Right renal cortex interstitium (tissue), 3 donors: ENCODE data around the gene ZNF718. TPM values are rescaled to one million over a fixed set of nuclear protein-coding genes. Genes with fewer than 3 reads are reported as not detected.
"Not testable (repeated sequence)": the region's sequence is repeated elsewhere in the genome, so short reads cannot be mapped to it uniquely, and the experiment has no call there.

Source experiments
- DNase-seq, 3 donors: peaks; one replicate each; pipeline ENCODE4 v3.0.0-alpha.2; 2013; ENCODE audit warnings: low read depth in 3 of 3, low spot score in 2 of 3
- polyA plus RNA-seq, 3 donors: library from polyadenylated mRNA; unstranded; fragments of 120-200 nt; gene quantifications; one replicate each; pipeline ENCODE4 v1.2.1, GENCODE V29; 2013; ENCODE audit not compliant: insufficient read length in 3 of 3

ZNF718 gene
- polyA plus RNA-seq: 10 to 100 TPM in 2 of 3 donors, 1 to 10 TPM in 1; 7.7 to 13.8 (median 13.2) TPM

DNA sequence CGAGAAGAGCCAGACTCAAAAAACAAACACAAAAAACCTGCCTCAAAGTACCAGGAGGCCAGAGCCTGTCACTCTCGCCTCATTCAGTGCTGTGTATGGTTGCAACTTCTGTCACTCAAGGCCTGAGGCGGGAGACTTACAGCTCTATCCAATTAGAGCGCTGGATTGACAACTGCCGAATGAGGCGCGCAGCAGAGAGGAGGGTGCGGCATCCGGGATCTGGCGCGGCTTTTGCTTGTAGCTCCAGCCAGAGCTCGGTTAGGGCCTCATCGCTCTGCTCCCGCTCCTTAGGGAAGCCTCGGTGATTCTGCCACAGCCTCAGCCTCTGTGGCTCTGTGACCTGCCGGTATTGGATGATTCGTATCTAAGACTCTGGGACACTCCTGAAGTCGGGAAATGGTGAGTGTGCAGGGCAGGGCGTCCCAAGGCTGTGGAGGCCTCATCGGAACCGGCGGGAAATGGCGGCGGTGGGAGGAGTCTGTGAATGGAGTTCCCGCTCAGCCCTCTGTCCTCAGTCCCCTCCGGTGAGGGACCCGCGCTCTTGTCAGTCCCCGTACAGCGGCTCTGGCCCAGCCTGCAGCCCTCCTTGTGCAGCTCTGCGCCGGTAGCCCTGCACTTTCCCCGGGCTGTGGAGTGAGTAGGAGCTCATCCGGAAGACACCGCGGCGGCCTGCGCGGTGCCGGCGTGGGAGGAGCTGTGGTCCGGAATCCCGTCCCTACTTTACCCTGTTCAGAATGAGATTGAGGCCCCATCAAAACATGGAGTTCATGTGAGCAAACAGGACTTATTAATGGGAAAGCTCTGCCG lies at the start of gene ZNF718:
Gene ZNF718, plus strand, starts transcription at position 227 of the 807 bp plus-strand sequence. Its CDS starts 170 bp downstream, at position 397.
- peak; percentile 94 to 96 (median 96) for DNase-seq

DNA sequence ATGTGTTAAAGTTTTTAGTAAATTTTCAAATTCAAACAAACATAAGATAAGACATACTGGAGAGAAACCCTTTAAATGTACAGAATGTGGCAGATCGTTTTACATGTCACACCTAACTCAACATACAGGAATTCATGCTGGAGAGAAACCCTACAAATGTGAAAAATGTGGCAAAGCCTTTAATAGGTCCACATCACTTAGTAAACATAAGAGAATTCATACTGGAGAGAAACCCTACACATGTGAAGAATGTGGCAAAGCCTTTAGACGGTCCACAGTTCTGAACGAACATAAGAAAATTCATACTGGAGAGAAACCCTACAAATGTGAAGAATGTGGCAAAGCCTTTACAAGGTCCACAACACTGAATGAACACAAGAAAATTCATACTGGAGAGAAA lies 38.4 kb upstream of the ZNF718 start:
- no peak for DNase-seq

DNA sequence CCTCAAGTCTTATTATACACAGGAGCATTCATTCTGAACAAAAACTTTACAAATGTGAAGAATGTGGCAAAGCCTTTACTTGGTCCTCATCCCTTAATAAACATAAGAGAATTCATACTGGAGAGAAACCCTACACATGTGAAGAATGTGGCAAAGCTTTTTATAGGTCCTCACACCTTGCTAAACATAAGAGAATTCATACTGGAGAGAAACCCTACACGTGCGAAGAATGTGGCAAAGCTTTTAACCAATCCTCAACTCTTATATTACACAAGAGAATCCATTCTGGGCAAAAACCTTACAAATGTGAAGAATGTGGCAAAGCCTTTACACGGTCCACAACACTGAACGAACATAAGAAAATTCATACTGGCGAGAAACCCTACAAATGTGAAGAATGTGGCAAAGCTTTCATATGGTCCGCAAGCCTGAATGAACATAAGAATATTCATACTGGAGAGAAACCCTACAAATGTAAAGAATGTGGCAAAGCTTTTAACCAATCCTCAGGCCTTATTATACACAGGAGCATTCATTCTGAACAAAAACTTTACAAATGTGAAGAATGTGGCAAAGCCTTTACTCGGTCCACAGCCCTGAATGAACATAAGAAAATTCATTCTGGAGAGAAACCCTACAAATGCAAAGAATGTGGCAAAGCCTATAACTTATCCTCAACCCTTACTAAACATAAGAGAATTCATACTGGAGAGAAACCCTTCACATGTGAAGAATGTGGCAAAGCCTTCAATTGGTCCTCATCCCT lies 37.6 kb upstream of the ZNF718 start:
- not testable (repeated sequence) for DNase-seq

DNA sequence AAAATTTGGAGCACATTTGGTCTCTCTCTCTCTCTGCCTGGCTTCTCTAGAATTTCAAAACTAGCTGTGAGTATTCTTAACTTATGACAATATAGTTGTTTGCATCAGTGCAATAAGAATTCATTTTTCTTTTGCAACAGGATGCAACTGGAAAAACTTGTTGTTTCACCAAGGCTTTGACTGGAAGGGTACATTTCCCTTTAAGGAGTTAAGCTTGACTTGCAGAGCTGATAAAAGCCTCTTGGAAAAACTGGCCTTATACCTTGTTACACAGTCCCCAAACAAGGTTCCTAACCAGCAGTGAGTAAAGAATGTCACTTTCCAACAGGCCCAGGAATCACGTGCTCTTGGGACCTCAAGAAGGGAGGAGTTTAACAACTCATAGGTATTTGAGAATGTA lies 25.9 kb upstream of the ZNF718 start:
- DNase-seq: no peak

DNA sequence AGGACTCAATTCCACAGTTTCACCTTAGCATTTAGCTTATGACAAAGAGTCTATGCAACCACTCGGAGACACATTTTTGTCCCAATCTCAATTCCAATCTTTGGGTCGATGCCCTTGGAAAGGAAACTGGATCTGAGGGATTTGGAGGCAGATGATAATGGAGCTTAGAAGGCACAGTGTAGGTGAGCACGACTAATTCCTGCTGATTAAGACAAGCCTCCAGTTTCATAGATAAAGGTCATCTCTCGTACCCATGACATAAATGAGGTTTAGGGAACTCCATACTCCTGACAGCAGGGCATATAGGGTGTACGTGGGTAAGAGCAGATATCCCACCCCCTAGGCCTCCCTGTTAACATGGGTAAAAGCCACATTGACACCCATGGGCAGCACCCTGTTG lies 24.4 kb upstream of the ZNF718 start:
- DNase-seq: no peak

DNA sequence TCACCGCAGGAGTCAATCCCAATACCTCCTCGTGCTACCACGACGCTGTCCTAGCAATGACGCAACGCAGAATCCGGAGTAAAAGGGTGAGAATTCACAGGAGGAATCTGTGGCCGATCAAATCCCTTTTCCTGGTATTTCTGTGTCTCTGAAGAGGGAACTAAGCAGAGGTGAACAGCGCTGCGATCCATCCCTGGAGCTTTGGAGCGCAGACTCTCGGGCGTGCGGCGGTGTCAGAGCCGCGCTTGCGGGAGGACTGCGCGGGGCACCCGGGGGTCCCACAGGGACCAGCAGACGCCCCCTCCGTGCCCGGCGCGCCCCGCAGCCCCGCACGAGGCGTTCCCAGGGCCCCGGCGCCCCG lies 17.2 kb upstream of the ZNF718 start:
- no peak for DNase-seq

DNA sequence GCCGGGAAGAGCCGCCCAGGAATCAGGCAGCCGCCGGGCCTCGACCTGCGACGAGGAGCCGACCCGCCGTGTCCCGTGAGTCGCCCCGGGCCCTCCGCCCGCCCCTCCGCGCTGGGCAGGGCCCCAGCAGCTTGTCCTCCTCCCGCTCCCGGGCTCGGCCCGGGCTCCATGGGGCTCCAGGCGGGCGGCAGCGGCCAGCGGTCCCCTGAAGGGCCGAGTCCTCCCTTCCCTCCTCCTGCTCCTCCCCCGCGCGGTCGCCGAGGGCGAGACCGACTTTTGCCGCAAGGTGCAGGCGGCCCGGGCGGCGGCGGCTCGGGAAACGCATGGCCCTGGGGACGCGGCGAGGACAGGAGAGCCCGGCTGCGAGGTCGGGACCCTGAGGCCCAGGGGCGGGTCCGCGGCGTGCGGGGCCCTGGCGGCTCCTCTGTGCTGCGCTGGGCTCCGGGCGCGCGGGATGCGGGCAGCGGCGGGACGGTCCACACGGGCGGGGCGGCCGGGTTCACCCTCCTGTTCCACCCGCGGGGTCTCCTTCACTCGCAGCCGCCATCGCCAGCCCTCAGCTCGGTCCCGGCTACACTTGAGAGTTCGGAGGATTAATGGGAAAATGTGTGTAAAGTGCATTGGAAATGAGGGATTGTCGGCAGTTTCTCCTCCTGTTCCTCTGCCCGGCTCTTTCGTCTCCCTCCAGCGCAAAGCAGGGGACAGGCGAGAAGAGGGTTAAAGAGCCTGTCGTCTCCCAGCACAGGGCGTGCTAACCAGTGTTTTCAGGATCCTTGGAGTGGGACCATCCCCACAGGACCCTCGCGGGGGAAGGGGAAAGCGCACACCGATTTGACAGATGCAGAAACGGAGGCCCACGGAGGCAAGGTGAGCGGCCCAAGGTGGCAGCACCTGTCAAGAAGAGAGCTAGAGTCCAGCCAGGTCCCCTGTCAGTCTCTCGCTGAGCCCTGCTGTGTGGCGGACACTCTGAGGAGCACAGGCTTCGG lies 16.6 kb upstream of the ZNF718 start:
- no peak for DNase-seq

DNA sequence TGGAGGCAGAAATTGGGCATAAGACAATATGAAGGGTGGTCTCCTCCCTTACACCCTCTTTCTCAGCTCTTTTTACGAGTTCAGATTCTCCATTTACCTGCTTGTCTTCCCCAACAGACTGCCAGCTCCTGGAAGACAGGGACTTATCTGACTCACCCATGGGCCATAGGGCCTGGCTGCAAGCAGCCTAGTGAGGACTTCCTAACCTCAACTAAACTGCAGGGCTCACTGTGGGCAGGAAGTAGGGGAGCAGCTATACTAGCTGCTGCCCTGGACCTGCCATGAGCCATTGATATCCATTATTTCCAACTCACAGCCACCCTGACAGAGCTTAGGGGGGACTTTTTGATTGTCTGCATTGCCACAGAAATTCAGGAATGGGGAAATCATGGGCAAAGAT lies 11.5 kb upstream of the ZNF718 start:
- DNase-seq: no peak

DNA sequence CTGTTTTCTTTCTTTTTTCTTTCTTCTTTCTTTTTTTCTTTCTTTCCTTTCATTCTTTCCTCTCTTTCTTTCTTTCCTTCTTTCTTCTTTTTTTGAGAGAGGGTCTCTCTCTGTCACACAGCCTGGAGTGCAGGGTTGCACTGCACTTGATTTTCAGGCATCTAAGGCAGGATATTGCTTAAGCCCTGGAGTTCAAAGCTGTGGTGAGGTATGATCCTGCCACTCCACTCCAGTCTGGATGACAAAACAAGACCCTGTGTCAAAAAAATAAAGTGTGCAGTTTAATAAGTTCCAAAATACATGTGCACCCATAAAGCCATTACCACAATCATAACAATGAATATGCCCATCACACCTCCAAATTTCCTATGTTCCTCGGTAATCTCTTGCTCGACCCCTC lies 10.6 kb upstream of the ZNF718 start:
- no peak for DNase-seq

DNA sequence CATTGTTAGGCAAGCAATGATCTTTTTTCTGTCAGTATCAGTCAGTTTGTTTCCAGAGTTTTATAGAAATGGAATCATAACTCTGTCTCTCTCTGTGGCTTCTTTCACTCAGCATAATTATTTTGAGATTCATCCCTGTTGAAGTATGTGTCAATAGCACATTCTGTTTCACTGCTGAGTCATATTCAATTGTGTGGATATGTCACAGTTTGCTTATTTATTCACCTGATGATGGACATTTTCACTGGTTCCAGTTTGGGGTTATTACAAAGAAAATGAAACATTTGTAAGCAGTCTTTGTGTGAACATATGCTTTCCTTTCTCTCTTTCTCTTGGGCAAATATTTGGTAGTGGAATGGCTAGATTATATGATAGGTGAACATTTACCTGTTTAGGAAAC lies 10.2 kb upstream of the ZNF718 start:
- no peak for DNase-seq

DNA sequence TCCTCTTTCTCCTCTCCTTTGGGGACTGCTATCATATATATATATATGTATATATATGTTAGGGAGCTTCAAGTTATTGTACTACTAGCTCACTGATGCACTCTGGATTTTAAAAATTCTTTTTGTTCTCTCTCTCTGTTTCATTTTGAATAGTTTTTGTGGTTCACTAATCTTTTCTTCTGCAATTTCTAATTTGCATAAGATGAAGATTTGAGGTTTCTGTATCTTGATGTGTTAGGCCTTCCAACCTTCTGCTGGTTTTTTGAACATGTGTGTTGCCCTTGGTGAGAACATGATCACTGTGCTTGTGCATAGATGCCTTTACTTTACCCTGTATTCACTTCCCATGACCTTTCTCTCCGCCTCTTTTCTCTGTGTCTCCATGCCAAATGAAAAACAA lies 7.8 kb upstream of the ZNF718 start:
- DNase-seq: no peak

DNA sequence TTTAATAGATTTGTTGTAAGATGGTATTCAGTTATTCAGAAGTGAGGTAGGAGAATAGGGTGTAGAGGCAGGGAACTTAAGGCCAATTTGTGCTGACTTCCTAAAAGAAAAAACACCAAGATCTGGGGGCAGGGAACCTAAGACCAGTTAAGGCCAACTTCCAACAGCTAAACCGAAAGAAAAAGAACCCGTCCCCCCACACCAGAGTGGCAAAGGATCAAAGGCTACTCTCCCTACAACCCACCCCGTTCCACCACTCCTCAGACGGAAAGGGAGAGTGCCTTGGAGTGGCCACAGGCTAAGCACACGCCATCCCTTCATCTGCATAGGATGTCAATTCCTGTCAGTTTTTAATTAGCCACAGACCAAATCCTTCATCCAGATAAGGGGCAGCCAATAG lies 3.7 kb upstream of the ZNF718 start:
- DNase-seq: no peak

DNA sequence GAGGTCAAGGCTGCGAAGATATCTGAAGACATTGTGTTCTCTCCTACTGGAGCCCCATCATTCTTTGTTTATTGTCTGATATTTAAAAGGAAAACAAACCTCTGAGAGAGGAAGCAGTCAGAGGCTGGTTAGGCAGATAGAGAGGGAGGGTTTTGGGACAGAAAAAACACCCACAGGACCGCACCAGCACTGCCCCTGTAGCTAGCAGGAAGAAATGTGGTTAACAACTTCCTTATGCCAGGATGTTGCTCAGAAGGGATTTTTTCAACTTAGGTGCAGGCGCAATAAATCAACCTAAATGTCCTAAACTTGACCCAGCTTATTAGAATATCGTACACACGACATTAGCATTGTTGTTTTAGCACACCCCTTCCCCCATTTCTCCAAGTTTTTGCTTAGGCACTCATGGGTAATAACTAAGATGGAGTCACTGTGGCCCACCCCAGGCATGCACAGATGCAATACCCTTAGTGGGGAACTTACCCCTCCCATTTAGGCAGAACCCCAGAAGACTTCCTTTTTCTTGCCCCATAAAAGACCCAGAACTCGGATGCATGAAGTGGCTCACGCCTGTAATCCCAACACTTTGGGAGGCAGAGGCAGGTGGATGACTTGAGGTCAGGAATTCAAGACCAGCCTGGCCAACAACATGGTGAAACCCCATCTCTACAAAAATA lies 2.8 kb upstream of the ZNF718 start:
- DNase-seq: no peak

DNA sequence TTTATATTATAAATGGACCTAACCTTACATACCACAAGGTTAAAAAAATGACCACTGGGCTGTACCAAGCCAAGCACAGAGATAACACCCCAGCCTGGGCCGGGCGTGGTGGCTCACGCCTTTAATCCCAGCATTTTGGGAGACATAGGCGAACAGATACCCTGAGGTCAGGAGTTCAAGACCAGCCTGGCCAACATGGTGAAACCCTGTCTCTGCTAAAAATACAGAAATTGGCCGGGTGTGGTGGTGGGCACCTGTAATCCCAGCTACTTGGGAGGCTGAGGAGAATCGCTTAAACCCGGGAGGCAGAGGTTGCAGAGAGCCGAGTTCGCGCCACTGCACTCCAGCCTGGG lies 403 bp upstream of the ZNF718 start:
- DNase-seq: not testable (repeated sequence)

DNA sequence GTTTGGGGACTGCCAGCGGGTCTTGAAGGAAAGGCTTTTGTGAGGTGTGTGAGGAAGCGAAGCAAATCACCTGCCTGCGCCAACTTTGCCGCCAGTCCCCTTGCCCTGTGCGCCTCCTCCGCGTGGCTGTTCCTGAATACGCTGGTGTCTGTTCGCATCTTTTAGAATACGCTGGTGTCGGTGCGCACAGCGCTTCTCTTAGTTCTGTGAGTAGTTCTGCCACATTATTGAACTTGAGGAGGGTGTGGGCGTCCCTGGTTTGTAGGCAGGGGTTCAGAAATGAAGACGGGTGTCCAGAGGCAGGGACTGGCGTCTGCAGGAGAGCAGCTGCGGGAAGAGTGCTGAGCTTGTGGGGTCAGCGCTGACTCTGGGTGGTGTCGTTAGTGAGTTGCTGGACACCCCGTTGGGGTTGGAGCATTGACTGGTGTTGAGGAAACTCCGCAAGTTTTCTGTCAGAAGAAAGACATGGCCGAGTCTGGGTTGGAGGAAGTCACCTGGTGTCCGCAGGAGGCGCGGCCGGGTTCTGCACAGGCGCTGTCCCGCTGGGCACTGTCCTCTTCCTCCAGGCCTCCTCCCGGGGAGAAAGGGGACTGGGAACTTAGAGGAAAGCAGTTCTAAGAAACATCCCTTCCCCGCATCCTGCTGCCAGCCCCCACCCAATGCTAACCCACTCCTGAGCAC lies 930 bp downstream of the ZNF718 start:
- peak in 1 of 3 donors; percentile 5 for DNase-seq

DNA sequence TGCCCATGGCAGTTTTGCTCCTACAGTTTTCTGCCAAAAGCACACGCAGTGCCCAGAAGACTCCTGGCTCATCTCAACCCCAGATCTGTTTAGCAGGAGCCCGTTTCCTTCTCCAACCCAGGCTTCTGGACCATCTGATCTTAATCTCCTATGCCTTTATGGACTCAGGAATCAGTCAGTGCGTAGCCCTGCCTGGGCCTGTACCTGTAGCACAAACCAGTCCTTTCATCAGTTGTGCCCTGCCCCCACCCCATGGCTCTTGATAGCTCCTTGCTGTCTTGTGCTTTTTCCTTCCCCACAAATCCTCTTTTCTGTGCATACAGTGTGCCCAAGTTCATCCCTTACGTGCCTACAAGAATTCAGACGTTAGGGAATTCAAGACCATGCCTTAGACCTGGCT lies 1.5 kb downstream of the ZNF718 start:
- no peak for DNase-seq

DNA sequence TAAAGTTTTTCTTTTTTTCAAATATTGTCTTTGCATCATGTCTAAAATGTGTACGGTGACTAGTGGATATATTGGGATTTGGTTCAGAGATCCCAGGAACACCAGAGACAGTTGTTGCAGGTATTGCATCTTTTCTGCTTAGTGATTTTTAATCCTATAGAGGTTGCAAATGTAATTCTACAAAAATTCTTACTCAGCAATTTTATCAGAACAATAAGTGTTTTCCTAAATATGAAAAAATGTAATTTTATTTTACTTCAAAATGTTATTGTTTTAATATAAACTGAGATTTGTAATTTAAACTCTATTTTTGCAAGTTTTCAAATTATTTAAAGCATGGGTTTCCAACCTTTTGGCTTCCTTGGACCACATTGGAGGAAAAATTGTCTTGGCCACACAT lies 8.2 kb downstream of the ZNF718 start:
- no peak for DNase-seq

DNA sequence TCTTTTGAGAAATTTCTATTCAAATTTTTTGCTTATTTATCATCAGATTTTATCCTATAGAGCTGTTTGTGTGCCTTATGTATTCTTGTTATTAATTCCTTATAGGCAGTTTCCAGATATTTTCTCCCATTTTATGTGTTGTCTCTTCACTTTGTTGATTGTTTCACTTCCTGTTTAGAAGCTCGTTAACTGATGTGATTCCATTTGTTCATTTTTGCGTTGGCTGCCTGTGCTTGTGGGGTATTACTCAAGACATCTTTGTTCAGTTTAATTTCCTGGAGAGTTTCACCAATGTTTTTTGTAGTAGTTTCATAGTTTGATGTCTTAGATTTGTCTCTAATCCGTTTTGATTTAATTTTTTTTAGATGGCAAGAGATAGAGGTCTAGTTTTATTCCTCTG lies 14.6 kb downstream of the ZNF718 start:
- DNase-seq: no peak

DNA sequence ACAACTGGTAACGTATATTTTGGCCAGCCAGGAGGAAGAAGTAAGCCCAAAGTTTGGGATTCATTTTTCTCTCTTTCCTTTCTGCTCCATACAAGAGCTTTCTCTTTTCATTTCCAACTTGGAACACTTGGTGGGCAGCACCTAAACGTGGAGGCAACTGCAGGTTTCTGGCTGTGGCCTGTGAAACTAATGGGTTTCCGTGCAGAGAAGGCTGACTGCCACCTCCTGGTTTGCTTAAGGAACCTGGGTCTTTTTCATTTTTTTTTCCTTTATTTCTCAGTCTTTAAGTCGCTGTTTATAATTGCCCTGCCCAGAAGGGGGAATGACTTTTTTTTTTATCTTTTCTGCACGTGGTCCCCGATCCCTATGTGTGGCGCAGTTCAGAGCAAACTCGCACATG lies 15.4 kb downstream of the ZNF718 start:
- no peak for DNase-seq

DNA sequence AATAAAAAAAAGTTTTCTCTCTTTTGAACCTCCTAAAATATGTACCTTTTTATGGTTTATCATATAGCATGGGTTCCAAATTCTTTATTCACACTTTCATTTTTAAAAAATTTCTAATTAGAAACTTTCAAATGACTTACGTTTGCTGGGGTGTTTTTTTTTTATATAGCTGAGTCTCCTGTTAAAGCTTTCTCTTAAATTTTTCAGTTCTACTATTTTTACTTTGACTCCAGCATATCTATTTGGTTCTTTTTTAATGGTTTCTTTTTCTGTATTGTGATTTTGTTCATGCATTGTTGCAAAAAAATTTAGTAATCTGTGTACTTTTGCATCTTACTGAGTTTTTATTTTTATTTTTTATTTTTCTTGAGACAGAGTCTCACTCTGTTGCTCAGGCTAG lies 22.3 kb downstream of the ZNF718 start:
- DNase-seq: no peak
